ENCODE results near the gene UROC1.

GRCh38 chr3:126530171-126531050 lies 12.8 kb upstream of the UROC1 start:
- TF ChIP-seq, protein P1, sequence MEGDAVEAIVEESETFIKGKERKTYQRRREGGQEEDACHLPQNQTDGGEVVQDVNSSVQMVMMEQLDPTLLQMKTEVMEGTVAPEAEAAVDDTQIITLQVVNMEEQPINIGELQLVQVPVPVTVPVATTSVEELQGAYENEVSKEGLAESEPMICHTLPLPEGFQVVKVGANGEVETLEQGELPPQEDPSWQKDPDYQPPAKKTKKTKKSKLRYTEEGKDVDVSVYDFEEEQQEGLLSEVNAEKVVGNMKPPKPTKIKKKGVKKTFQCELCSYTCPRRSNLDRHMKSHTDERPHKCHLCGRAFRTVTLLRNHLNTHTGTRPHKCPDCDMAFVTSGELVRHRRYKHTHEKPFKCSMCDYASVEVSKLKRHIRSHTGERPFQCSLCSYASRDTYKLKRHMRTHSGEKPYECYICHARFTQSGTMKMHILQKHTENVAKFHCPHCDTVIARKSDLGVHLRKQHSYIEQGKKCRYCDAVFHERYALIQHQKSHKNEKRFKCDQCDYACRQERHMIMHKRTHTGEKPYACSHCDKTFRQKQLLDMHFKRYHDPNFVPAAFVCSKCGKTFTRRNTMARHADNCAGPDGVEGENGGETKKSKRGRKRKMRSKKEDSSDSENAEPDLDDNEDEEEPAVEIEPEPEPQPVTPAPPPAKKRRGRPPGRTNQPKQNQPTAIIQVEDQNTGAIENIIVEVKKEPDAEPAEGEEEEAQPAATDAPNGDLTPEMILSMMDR (IDR thresholded peaks at IDR 0.05), result no peak
- TF ChIP-seq POLR2AphosphoS5 (IDR thresholded peaks at IDR 0.05), result peak in 1 of 2 donors; percentile 31
- TF ChIP-seq EP300 (IDR thresholded peaks at IDR 0.05), result no peak
- peak in 1 of 4 donors; percentile 44 for TF ChIP-seq POLR2A (IDR thresholded peaks at IDR 0.05)

All from upper lobe of left lung (tissue), 4 donors.